ENCODE results near the gene OCRL.

The OCRL gene

DNA sequence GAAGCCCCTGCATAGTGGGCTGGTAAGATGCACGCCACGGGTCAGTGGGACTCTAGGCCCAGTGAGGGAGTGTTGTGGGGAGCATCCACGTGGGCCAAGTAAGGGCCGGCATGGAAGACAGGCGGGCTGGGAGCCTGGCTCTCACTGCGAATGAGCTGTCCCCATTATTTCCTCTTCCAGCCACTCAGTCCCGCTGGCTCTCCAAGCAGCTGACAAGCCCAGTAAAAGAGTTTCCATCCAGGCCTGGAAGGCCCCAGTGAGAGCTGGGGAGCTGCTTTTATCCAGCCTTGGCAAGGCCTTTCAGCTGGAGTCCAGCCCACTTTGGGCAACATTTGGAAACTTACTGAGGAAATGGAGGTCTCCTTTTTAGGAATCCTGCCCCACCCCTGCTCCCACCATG is 89.8 kb downstream of the OCRL start:
- TF ChIP-seq CTCF (IDR thresholded peaks at IDR 0.05; ENCODE audit: borderline replicate concordance, insufficient read depth, low read depth, low read length): no peak
- no peak overlapping the region for H3K4me3 ChIP-seq (ENCODE audit: low read depth, low read length)

DNA sequence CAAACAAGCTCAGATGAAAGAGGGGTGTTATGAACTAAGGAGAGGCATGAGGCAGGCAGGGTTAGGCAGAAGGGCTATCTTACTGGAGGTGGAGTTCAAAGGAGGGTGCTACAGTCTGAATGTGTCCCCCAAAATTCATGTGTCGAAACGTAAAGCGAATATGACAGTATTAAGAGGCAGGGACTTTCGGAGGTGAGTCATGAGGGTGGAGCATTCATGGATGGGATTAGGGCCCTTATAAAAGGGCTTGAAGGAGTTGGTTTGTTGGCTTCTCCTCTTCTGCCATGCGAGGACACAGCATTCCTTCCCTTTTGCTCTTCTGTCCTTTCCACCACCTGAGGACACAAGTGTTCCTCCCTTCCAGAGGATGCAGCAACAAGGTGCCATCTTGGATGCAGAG is 91.8 kb downstream of the OCRL start:
- no peak overlapping the region for H3K4me3 ChIP-seq (ENCODE audit: low read depth, low read length)
- no peak for TF ChIP-seq CTCF (IDR thresholded peaks at IDR 0.05; ENCODE audit: borderline replicate concordance, insufficient read depth, low read depth, low read length)

GRCh38 chrX:129632443-129632842 is 92.4 kb downstream of the OCRL start:
- H3K4me3 ChIP-seq (ENCODE audit: low read depth, low read length): no peak overlapping the region
- TF ChIP-seq CTCF (IDR thresholded peaks at IDR 0.05; ENCODE audit: borderline replicate concordance, insufficient read depth, low read depth, low read length): no peak

GRCh38 chrX:129634541-129634940 is 94.5 kb downstream of the OCRL start:
- TF ChIP-seq CTCF (IDR thresholded peaks at IDR 0.05; ENCODE audit: borderline replicate concordance, insufficient read depth, low read depth, low read length): no peak
- H3K4me3 ChIP-seq (ENCODE audit: low read depth, low read length): no peak overlapping the region

DNA sequence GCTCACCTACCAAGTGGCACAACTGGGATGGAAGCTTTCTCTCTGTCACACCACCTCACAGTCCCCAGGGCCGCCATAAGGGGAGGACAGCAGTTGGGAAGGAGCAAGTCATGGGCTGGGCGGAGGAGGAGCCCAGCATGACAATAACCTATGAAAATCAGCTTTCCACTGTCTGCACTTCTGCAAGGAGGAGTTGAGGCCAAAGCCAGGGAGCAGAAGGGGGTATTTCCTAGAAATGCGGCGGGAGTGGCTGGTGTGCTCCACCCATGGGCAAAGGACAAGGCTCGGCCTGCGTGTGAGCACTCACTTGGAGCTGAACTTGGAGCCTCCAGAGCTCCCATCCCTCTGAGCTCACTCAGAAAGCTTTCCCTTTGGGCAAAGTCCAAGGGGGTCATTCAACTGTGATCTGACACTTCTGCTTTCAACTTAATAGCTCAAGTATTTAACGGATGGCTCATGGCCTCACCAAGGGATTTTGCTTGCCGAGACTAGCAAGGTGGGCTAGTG is 96.2 kb downstream of the OCRL start:
- H3K4me3 ChIP-seq (ENCODE audit: low read depth, low read length): no peak overlapping the region
- TF ChIP-seq CTCF (IDR thresholded peaks at IDR 0.05; ENCODE audit: borderline replicate concordance, insufficient read depth, low read depth, low read length): no peak

DNA sequence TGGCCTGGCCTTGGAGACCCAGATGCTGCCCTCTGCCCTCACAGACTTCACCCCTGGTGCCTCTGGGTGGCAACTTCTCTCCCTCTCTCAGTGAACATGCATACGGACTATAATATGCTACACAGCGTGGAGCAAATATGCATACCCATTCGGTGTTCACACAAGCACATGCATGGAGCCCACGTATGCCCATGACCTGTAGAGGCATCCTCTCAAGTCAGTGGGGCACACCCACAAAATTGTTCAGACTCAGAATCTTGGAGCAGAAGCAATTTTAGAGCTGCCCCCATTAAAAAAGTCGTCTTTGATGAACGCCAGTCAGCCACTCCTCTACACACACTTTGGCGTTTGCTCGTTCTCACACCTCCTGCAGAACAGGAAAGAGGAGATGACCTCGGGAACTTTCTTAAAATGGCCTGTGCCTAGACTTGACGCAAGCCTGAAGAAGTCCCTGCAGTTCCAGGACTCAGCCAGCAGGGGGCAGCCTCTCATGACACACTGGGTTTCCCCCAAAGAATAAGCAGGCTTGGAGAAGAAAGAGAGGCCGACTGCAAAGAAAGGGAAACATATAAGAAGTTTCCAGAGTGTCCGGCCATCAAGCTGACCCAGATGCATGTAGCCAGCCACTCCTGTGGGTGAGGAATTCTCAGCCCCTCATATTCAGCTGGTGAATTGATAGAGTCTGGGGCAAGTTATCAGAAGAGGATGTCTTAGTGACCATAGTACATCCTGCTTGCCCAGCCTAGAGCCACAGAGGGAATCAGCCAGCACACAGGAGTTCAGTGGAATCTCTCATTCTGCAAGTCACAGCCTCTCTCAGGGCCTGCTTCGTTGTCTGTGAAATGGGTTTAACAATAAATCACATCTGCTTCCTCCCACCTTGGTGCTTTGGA is 97.4 kb downstream of the OCRL start:
- TF ChIP-seq CTCF (IDR thresholded peaks at IDR 0.05; ENCODE audit: borderline replicate concordance, insufficient read depth, low read depth, low read length): peak; percentile 91
- H3K4me3 ChIP-seq (ENCODE audit: low read depth, low read length): no peak overlapping the region

GRCh38 chrX:129638917-129639316 is 98.9 kb downstream of the OCRL start:
- TF ChIP-seq CTCF (IDR thresholded peaks at IDR 0.05; ENCODE audit: borderline replicate concordance, insufficient read depth, low read depth, low read length): no peak
- H3K4me3 ChIP-seq (ENCODE audit: low read depth, low read length): no peak overlapping the region

All from GM12875 (cell line).